Activated CD4-positive, alpha-beta memory T cell treated with anti-CD3 and anti-CD28 coated beads for 36 hours (primary cell): ENCODE results near the gene NSD1. TPM values are rescaled to one million over a fixed set of nuclear protein-coding genes. Genes with fewer than 3 reads are reported as not detected.

Experiments used
- CTCF ChIA-PET: fragments of 350-600 bp; sonication (Branson Sonifier 250); formaldehyde crosslinking; loops from one replicate; lab custom pipeline; 2021; ENCODE audit warnings: antibody characterized with exemption, inconsistent platforms; lab: Charles Lee
- POLR2A ChIA-PET: fragments of 350-600 bp; sonication (Branson Sonifier 250); formaldehyde crosslinking; loops from one replicate; lab custom pipeline; 2021; ENCODE audit warnings: antibody characterized with exemption; lab: Charles Lee
- DNase-seq: peaks from one replicate; pipeline ENCODE4 v3.0.0-alpha.2; 2020
- H3K27ac Mint-ChIP-seq: one replicate; pipeline ENCODE4 v1.8.0; 2021; ENCODE audit warnings: mixed read lengths
- H3K27me3 Mint-ChIP-seq: one replicate; pipeline ENCODE4 v1.8.0; 2021; ENCODE audit warnings: mixed read lengths
- H3K36me3 Mint-ChIP-seq: one replicate; pipeline ENCODE4 v1.8.0; 2021; ENCODE audit warnings: mixed read lengths
- H3K4me1 Mint-ChIP-seq: one replicate; pipeline ENCODE4 v1.8.0; 2021; ENCODE audit warnings: low read depth, mixed read lengths
- H3K4me3 Mint-ChIP-seq: one replicate; pipeline ENCODE4 v1.8.0; 2021; ENCODE audit warnings: mild to moderate bottlenecking, mixed read lengths
- H3K9me3 Mint-ChIP-seq: one replicate; pipeline ENCODE4 v1.8.0; 2021; ENCODE audit warnings: mixed read lengths
- intact Hi-C: fragments of 100-400 bp; cut with micrococcal nuclease; formaldehyde crosslinking; loops from one replicate; pipeline ENCODE4 v1.15.1; 2023
- total RNA-seq, 2 experiments: library from RNA; stranded (reverse); gene quantifications; one replicate each; pipeline ENCODE4 v1.2.3, GENCODE V29; 2021

Gene NSD1
- total RNA-seq, 2 experiments from 2014 or later: 54.6 to 55.5 TPM

DNA sequence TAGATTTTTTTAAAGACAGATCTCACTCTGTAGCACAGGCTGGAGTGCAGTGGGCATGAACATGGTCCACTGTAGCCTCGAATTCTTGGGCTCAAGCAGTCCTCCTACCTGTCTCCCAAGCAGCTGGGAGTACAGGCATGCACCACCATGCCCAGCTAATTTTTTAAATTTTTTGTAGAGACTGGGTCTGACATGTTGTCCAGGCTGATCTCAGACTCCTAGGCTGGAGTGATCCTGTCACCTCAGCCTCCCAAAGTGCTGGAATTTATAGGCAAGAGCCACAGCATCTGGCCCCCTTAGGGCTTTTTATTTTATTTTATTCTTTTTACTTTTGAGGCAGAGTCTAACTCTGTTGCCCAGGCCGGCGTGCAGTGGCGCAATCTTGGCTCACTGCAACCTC is 56.4 kb downstream of the NSD1 start:
- ChIA-PET CTCF (no interaction called here), POLR2A (no interaction called here)
- H3K27me3 Mint-ChIP-seq: no peaks in the 10 kb centered on the region
- intact Hi-C loops: no loop called here
- DNase-seq: no peak
- no peaks in the 10 kb centered on the region for H3K9me3 Mint-ChIP-seq
- H3K4me3 Mint-ChIP-seq: no peak overlapping the region
- no peak overlapping the region for H3K27ac Mint-ChIP-seq
- H3K36me3 Mint-ChIP-seq: peaks cover 1% of the 10 kb centered on the region
- peaks cover 16% of the 10 kb centered on the region for H3K4me1 Mint-ChIP-seq

GRCh38 chr5:177194268-177194667 is 60.7 kb downstream of the NSD1 start:
- H3K9me3 Mint-ChIP-seq: no peaks in the 10 kb centered on the region
- DNase-seq: no peak
- no peak overlapping the region for H3K4me3 Mint-ChIP-seq
- CTCF ChIA-PET: interaction anchor here (0.6 to 2.1 kb wide), 2 partner anchors 80 to 81 kb away, joined by 3 to 5 read pairs; no protein-coding TSS in a partner anchor
- H3K4me1 Mint-ChIP-seq: peaks cover 10% of the 10 kb centered on the region
- no peak overlapping the region for H3K27ac Mint-ChIP-seq
- POLR2A ChIA-PET: interaction anchor here (0.8 kb wide), 1 partner anchor 37 kb away, joined by 3 read pairs; no protein-coding TSS in a partner anchor
- intact Hi-C loops: no loop called here
- no peaks in the 10 kb centered on the region for H3K27me3 Mint-ChIP-seq
- peaks cover 12% of the 10 kb centered on the region for H3K36me3 Mint-ChIP-seq

- no peak overlapping the region for H3K27ac Mint-ChIP-seq
- no peak overlapping the region for H3K4me3 Mint-ChIP-seq
- H3K4me1 Mint-ChIP-seq: peaks cover 12% of the 10 kb centered on the region
- POLR2A ChIA-PET: no interaction called here
- intact Hi-C loops: no loop called here
- CTCF ChIA-PET: no interaction called here
- no peak for DNase-seq
- peaks cover 15% of the 10 kb centered on the region for H3K36me3 Mint-ChIP-seq
- H3K9me3 Mint-ChIP-seq: no peaks in the 10 kb centered on the region
- H3K27me3 Mint-ChIP-seq: no peaks in the 10 kb centered on the region
Observed at GRCh38 chr5:177195307-177195952, 61.9 kb downstream of the NSD1 start.

GRCh38 chr5:177198738-177199137 is 65.2 kb downstream of the NSD1 start:
- intact Hi-C loops: no loop called here
- H3K27me3 Mint-ChIP-seq: no peaks in the 10 kb centered on the region
- peaks cover 23% of the 10 kb centered on the region for H3K36me3 Mint-ChIP-seq
- no peak for DNase-seq
- H3K27ac Mint-ChIP-seq: no peak overlapping the region
- no peak overlapping the region for H3K4me3 Mint-ChIP-seq
- peaks cover 17% of the 10 kb centered on the region for H3K4me1 Mint-ChIP-seq
- ChIA-PET POLR2A (no interaction called here), CTCF (no interaction called here)
- no peaks in the 10 kb centered on the region for H3K9me3 Mint-ChIP-seq

- CTCF ChIA-PET: interaction anchor here (1.2 kb wide), 1 partner anchor 544 kb away, joined by 3 read pairs; no protein-coding TSS in a partner anchor
- Mint-ChIP-seq H3K27ac (no peak overlapping the region), H3K27me3 (no peaks in the 10 kb centered on the region), H3K4me3 (no peak overlapping the region), H3K4me1 (peaks cover 8% of the 10 kb centered on the region), H3K36me3 (peaks cover 26% of the 10 kb centered on the region), H3K9me3 (no peaks in the 10 kb centered on the region)
- DNase-seq: no peak
- intact Hi-C loops: no loop called here
- POLR2A ChIA-PET: no interaction called here
Observed at GRCh38 chr5:177204281-177204680, 70.7 kb downstream of the NSD1 start.

DNA sequence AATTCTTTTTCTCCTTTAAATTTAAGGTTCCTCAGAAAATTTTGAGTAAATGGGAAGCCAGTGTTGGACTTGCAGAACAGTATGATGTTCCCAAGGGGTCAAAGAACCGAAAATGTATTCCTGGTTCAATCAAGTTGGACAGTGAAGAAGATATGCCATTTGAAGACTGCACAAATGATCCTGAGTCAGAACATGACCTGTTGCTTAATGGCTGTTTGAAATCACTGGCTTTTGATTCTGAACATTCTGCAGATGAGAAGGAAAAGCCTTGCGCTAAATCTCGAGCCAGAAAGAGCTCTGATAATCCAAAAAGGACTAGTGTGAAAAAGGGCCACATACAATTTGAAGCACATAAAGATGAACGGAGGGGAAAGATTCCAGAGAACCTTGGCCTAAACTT is 76.0 kb downstream of the NSD1 start:
- H3K4me1 Mint-ChIP-seq: no peaks in the 10 kb centered on the region

DNA sequence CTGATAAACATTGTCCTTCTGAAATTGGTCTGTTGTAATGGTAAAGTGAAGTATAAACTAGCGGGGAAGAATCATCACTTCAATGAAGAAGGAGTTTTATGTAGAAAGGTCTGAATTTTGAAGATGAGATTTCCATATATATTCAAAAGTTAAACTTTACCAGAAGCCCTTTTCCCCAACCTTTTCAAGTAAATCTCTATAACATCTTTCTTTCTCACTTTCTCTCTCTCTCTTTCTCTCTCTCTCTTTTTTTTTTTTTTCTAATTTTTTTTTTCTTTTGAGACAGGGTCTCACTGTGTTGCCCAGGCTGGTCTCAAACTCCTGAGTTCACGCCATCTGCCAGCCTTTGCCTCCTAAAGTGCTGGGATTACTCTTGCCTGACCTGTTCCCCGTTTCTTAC is 78.7 kb downstream of the NSD1 start:
- no peaks in the 10 kb centered on the region for H3K27me3 Mint-ChIP-seq
- H3K36me3 Mint-ChIP-seq: peaks cover 49% of the 10 kb centered on the region
- CTCF ChIA-PET: no interaction called here
- DNase-seq: no peak
- no peak overlapping the region for H3K4me3 Mint-ChIP-seq
- H3K27ac Mint-ChIP-seq: no peak overlapping the region
- POLR2A ChIA-PET: no interaction called here
- no peaks in the 10 kb centered on the region for H3K4me1 Mint-ChIP-seq
- H3K9me3 Mint-ChIP-seq: no peaks in the 10 kb centered on the region
- intact Hi-C loops: no loop called here

More for the DNA sequence above, 76.0 kb downstream of the NSD1 start:
- intact Hi-C loops: no loop called here
- H3K27me3 Mint-ChIP-seq: no peaks in the 10 kb centered on the region
- no peak overlapping the region for H3K4me3 Mint-ChIP-seq
- H3K27ac Mint-ChIP-seq: no peak overlapping the region
- POLR2A ChIA-PET: no interaction called here
- peaks cover 46% of the 10 kb centered on the region for H3K36me3 Mint-ChIP-seq
- H3K9me3 Mint-ChIP-seq: no peaks in the 10 kb centered on the region
- CTCF ChIA-PET: interaction anchor here (1.1 to 1.5 kb wide), 2 partner anchors 96 kb away, joined by 3 to 6 read pairs; no protein-coding TSS in a partner anchor
- DNase-seq: no peak

DNA sequence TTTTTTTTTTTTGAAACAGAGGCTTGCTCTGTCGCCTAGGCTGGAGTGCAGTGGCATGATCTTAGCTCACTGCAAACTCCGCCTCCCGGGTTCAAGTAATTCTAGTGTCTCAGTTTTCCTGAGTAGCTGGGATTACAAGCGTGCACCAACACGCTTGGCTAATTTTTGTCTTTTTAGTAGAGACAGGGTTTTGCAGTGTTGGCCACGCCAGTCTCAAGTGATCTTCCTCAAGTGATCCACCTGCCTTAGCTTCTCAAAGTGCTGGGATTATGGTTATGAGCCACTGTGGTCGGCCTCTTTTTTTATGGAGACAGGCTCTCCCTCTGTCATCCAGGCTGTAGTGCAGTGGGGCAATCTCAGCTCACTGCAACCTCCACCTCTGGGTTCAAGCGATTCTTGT is 87.0 kb downstream of the NSD1 start:
- no peaks in the 10 kb centered on the region for H3K9me3 Mint-ChIP-seq
- H3K36me3 Mint-ChIP-seq: peaks cover 4% of the 10 kb centered on the region
- ChIA-PET CTCF (interaction anchor here (0.6 kb wide), 1 partner anchor 23 kb away, joined by 3 read pairs; no protein-coding TSS in a partner anchor), POLR2A (no interaction called here)
- no peak for DNase-seq
- H3K27ac Mint-ChIP-seq: no peak overlapping the region
- H3K27me3 Mint-ChIP-seq: no peaks in the 10 kb centered on the region
- intact Hi-C loops: no loop called here
- H3K4me1 Mint-ChIP-seq: peaks cover 26% of the 10 kb centered on the region
- no peak overlapping the region for H3K4me3 Mint-ChIP-seq

DNA sequence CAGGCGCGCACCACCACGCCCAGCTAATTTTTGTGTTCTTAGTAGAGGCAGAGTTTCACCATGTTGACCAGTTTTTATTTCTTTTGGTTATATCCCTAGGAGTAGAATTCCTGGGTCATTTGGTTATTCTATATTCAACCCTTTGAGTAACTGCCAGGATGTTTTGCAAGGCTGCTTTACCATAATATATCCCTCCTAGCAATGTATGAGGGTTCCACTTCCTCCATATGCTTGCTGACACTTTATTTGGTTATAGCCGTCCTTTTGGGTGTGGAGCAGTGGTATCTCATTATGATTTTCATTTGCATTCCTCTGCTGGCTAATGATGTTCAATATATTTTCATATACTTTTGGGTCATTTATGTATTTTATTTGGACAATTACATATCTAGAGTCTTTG is 88.7 kb downstream of the NSD1 start:
- CTCF ChIA-PET: interaction anchor here (1.6 kb wide), 1 partner anchor 108 kb away, joined by 3 read pairs; no protein-coding TSS in a partner anchor
- Mint-ChIP-seq H3K27me3 (no peaks in the 10 kb centered on the region), H3K27ac (no peak overlapping the region), H3K9me3 (no peaks in the 10 kb centered on the region), H3K4me1 (peaks cover 26% of the 10 kb centered on the region), H3K36me3 (peaks cover 1% of the 10 kb centered on the region), H3K4me3 (no peak overlapping the region)
- POLR2A ChIA-PET: no interaction called here
- no peak for DNase-seq
- intact Hi-C loops: no loop called here

DNA sequence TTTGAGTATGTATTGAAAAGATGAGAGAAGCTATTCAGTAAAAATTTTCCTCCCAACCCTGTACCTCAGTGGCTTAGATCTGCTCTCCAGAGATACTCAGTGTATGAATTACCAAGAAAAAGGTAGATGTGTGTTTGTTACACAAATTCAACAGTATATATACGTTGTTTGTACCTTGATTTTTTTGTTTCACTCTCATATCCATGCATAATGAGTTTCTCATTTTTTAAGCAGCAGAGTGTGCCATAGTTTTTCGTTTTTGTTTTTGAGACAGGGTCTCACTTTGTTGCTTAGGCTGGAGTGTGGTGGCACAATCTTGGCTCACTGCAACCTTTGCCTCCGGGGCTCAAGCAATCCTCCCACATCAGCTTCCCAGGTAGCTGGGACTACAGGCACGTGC is 92.2 kb downstream of the NSD1 start:
- Mint-ChIP-seq H3K4me1 (peaks cover 15% of the 10 kb centered on the region), H3K4me3 (no peak overlapping the region), H3K27ac (no peak overlapping the region), H3K27me3 (no peaks in the 10 kb centered on the region), H3K9me3 (no peaks in the 10 kb centered on the region), H3K36me3 (peaks cover 2% of the 10 kb centered on the region)
- intact Hi-C loops: no loop called here
- ChIA-PET POLR2A (no interaction called here), CTCF (interaction anchor here (0.8 to 1.0 kb wide), 2 partner anchors 111 to 113 kb away, joined by 3 to 4 read pairs; no protein-coding TSS in a partner anchor)
- DNase-seq: no peak

DNA sequence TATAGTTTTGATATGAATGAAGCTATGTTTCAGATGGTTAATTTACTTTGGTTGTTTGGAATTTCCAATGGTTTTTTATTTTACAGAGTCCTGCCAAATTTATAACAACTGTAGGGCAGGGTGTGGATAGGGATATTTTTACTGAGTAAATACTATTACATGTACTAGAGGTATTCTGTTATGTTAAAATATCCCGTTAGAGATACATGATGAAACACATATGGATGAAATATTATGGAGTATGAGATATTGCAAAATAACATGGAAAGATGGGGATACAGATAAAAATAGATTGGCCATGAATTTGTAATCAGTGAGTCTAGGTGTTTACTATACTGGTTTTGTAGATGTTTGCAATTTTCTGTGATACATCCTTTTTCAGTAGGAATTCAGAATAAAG is 93.3 kb downstream of the NSD1 start:
- intact Hi-C loops: no loop called here
- Mint-ChIP-seq H3K4me3 (no peak overlapping the region), H3K27me3 (no peaks in the 10 kb centered on the region), H3K27ac (no peak overlapping the region), H3K4me1 (peaks cover 9% of the 10 kb centered on the region), H3K9me3 (no peaks in the 10 kb centered on the region), H3K36me3 (peaks cover 2% of the 10 kb centered on the region)
- CTCF ChIA-PET: interaction anchor here (0.8 to 1.0 kb wide), 2 partner anchors 112 to 114 kb away, joined by 3 to 4 read pairs; no protein-coding TSS in a partner anchor
- POLR2A ChIA-PET: no interaction called here
- no peak for DNase-seq

GRCh38 chr5:177228751-177229150 is 95.2 kb downstream of the NSD1 start:
- H3K36me3 Mint-ChIP-seq: peaks cover 2% of the 10 kb centered on the region
- H3K4me3 Mint-ChIP-seq: no peak overlapping the region
- no peak for DNase-seq
- H3K27ac Mint-ChIP-seq: no peak overlapping the region
- H3K27me3 Mint-ChIP-seq: no peaks in the 10 kb centered on the region
- intact Hi-C loops: no loop called here
- H3K4me1 Mint-ChIP-seq: peaks cover 10% of the 10 kb centered on the region
- ChIA-PET POLR2A (no interaction called here), CTCF (no interaction called here)
- no peaks in the 10 kb centered on the region for H3K9me3 Mint-ChIP-seq

DNA sequence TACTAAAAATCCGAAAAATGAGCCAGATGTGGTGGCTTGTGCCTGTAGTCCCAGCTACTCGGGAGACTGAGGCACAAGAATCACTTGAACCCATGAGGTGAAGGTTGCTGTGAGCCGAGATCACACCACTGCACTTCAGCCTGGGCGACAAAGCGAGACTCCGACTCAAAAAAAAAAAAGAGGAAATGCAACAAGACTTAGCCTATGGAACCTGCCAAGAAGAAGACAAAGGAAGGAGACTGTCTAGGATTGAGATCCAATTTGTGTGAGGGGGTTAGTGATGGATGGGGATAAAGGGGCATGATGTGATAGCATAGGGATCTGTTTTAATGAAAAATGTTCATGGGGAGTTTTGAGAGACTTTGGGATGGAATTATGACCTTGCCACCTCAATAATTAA is 97.1 kb downstream of the NSD1 start:
- Mint-ChIP-seq H3K4me1 (peaks cover 8% of the 10 kb centered on the region), H3K4me3 (no peak overlapping the region), H3K27ac (no peak overlapping the region), H3K9me3 (no peaks in the 10 kb centered on the region), H3K36me3 (peaks cover 2% of the 10 kb centered on the region), H3K27me3 (no peaks in the 10 kb centered on the region)
- DNase-seq: no peak
- ChIA-PET POLR2A (interaction anchor here (0.6 kb wide), 1 partner anchor 122 kb away, joined by 4 read pairs; no protein-coding TSS in a partner anchor), CTCF (no interaction called here)
- intact Hi-C loops: no loop called here
